ENCODE data around the gene AWAT2.

The AWAT2 gene, protein sequence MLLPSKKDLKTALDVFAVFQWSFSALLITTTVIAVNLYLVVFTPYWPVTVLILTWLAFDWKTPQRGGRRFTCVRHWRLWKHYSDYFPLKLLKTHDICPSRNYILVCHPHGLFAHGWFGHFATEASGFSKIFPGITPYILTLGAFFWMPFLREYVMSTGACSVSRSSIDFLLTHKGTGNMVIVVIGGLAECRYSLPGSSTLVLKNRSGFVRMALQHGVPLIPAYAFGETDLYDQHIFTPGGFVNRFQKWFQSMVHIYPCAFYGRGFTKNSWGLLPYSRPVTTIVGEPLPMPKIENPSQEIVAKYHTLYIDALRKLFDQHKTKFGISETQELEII

DNA sequence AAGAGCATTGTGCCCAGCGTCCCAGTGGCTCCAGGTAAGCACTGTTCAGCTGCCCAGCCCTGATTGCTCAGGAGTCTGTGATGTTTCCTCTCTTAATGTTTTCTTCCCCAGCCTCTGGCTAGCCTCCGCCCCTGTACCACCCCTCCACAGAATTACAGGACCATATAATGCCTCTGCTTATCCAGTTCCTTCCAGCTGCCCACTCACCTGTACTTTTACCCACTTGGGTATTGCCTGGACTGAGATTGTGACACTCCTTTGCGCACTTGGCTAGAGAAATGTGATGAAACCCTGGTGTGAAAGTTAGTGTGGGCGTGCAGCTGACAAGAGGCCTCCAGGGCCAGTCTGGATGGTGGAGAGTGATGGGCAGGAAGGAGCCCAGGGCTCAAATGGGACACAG, at the start of gene AWAT2:
Gene AWAT2 (minus strand): TSS at position 14 of the 400 bp plus-strand sequence. CDS start 6 bp downstream, at position 8.
- DNase-seq, result no peak

DNA sequence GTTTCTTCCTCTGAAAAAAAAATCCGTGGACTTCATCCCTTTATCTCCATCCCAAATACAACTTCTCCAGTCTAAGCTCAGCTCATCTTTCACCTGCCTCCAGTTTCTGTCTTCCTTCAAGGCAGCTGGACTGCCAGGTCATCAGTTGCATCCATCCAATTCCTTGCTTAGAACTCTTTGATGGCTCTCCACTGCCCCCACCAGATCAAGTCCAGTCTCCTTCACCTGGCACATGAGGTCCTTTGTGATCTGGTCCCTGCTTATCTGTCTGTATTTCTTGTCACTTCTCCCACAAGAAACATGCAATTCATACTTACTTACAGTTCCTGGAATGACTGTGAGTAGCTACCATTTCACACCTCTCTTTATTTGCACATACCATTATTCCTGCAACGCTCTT, 46.3 kb upstream of the AWAT2 start:
- no peak for DNase-seq

DNA sequence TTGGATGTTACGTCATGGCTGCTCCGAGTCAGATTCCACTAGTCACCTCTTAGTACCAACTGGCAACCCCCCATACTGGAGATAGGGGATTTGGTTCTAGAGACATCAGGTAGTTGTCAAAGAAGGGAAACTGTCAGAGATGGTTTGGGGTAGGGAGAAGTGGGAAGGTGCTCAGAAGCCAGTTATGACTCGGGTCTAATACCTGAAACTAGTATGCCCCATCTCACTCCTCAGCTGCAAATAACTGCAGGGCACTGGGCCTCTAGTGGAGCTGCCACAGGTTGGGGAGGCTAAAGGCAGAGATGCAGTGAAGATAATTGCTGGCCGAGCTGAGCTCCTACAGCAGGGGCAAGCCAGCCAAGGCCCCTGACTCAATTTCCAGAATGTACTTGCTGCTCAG, 42.5 kb upstream of the AWAT2 start:
- no peak for DNase-seq

DNA sequence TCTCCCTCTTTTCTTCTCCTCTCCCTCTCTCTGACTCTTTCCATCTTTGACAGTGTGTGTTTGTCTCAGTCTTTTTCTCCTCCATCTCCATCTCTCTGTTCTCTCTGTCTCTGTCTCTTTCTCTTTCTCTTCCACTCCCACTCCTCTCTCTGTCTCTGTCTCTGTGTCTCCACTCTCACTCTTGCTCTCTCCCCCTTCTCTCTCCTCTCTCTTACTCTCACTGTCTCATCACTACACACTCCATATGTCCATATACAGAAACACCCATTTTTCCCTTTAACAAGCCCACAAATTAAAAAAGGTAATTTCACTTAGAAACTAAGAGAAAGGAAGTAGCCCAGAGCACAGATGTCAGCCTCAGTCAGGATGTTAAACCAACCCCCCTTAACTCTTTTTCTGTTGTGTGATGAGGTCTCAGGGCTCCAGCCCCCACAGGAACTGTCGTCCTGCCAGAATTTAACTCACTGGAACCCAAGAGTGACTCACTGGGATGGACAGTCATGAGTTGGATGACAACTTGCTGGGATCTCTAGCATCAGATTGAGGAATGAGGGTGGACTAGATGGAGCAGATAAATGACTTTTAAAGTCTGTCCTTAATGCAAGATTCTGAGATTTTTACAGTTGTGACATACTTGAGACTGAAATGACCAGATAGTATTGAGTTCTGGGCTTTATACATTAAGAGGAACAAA, 40.0 kb upstream of the AWAT2 start:
- no peak for DNase-seq

DNA sequence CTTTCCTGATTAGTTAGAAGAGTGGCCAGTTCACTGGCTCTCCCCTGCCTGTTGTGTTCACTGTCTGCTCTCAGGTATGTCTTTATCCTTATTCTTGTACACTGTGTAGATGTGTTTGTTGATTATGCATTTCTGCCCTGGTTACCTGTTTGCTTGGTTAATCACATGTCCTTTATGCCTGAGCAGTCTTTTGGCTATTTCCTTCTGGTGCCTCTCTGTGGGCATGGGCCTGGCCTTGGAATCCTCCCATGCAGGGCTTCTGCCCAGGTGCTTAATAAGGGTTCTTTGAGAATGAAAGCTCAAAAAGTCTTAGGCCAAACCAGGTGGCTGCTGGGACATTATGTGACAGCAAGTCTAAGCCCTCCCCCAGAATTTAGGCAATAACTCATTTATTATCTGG, 39.0 kb upstream of the AWAT2 start:
- DNase-seq, result no peak

DNA sequence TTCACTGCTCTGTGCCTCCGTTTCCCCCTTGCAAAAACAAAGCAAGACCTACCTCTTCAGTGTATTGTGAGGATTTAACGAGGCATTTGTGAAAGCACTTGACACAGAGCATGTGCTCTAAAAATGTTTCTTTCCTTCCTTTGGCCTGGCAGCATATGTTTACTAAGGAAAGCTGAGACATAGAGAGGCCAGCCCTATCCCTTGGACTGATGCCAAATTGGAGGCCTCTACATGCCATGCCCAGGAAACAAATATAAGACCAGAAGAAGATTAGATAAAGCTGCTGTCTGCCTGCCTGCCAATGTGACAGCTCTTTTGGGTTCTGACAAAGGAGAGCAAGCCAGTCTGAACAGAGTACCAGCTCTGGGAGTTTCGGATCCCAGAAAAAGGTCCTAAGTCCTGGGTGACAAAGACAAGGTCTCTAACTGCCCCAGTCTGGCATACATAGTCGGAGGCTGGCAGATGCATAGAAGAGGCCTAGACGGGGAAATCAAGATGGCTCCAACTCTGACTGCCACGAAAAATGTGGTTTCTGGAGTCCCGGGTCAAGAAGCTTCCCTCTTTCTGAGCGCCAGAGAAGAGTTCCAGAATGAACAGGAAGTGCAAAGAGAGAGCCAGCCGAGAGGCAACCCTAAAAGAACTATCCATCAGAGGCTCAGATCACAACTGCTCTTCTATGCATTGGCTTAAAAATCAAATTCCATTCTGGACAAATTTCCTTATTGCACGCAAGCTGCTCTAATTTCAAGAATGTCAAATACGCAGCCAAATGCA, 38.3 kb upstream of the AWAT2 start:
- no peak for DNase-seq

DNA sequence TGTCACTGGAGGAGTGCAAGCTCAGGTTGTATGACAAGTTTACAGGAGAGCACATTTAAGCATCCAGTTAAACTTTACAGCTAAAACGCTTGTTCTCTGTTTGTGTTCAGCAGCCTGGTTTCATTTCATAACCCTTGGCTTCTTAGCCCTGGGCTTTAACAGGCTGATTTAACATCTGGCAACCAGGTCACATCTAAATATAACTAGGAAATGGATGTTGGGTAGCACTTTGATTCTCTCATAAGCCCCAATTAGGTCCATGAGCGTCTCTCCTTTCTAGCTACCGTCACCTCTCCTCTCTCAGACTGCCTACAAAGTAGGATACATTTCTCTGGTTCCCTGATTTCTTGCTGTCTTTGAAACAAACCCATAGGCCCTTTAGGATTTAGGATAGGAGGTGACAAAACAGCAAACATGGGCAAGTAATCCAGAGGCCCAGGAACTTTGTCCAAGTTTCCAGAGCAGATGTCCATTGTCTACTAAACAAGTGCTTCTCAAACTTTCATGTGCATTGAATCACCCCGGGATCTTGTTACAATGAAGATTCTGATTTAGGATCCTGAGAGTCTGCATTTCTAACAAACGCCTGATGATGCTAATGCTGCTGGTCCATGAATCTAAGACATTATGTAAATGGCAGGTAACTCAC, 35.0 kb upstream of the AWAT2 start:
- no peak for DNase-seq

DNA sequence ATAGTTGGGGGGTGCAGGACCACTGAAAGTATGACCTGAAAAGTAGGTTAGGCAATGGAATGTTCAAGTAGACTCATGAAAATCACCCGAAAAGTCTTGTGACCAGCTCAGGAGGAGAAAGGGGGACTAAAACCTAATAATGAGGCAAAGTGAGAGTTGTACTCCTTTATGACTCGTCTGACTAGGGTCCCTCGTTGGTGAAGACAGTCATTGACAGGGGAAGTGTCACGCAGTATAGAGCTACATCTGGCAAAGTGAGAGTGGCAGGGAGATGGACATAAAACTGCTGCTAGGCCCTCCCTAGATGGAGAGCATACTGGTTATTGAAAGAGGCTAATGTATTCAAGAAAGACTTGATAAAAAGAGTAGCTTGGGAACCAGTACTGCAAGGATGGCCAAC, 33.0 kb upstream of the AWAT2 start:
- DNase-seq, result no peak

DNA sequence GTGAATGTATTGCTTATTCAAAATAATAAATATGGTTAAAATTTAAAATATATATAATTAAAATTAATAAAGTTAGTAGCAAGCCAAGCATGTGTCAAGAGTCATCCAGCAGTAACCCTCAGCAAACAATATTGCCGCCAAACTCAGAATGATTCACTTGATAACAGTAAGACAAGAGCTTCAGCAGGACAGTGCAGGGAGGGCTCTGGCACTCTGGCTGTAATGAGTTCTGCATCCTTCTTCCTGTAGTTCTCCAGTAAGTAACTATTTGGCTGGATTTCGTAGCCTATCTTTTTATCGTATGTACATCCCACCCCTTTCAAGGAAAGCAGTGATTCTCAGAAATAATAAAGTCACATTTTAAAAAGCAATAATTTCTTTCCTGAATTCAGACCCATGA, 30.1 kb upstream of the AWAT2 start:
- no peak for DNase-seq

DNA sequence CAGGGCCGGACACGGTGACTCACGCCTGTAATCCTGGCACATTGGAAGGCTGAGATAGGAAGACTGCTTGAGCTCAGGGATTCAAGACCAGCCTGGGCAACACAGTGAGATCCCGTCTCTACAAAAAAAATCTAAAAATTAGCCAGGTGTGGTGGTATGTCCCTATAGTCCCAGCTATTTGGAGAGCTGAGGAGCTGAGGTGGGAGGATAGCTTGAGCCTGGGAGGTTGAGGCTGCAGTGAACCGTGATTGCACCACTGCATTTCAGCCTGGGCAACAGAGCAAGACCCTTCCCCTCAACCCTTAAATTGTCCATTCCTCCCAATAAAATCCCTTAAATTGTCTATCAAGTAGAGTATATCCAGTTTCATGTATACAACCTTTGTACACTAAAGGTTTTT, 29.6 kb upstream of the AWAT2 start:
- DNase-seq, result no peak

DNA sequence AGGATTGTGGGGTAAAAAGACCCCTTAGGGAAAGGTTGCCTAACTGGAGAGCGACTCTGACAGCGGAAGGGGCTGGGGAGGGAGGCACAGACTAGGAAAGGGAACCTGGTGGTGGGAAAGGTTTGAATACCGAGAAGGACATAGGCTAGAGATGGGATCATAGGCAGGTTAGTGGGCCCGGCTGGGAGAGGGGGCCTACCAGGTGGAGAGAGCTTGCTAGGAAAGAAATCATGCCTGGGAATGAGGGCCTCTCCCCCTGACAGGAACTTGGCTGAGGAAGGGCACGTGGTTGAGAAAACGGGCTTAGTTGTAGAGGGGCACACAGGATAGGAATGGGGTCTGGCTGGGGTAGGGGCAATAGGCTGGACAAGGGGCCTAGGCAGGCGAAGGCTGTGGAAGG, 16.9 kb upstream of the AWAT2 start:
- DNase-seq, result no peak

DNA sequence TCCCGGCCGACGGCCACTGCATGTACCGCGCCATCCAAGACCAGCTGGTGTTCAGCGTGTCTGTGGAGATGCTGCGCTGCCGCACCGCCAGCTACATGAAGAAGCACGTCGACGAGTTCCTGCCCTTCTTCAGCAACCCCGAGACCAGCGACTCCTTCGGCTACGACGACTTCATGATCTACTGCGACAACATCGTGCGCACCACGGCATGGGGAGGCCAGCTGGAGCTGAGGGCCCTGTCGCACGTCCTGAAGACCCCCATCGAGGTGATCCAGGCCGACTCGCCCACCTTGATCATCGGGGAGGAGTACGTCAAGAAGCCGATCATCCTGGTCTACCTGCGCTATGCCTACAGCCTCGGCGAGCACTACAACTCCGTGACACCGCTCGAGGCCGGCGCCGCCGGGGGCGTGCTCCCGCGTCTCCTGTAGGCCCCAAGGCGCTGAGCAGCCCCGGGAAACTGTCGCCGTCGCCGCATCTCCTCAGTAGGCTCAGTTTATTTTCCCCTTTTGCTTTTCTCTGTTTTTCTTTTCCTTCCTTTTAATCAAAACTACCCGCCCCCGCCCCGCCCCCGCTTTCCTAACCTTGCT, 13.3 kb upstream of the AWAT2 start:
- no peak for DNase-seq

DNA sequence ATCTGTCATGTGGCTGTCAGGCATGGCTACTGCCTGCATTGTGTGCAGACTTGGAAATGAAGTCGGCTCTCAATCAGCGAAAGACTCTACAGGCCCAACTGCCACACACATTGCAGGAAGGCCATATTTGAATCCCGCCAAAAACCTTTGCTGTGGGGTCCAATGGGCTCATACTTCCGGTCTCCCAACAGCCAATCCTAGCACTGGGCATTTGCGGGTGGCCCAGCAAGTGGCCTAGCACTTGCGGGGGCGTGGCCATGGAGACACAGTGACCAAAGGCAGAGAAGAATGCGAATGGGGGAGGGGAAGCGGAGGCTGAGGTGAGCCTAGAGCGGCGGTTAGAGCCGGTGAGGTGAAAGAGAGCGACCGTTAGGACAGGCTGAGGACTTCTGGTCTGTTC, 12.3 kb upstream of the AWAT2 start, which contains the start of gene OTUD6A:
Gene OTUD6A (plus strand): TSS at position 382 of the 400 bp plus-strand sequence. CDS start 68 bp downstream, outside the sequence.
- DNase-seq, result no peak

DNA sequence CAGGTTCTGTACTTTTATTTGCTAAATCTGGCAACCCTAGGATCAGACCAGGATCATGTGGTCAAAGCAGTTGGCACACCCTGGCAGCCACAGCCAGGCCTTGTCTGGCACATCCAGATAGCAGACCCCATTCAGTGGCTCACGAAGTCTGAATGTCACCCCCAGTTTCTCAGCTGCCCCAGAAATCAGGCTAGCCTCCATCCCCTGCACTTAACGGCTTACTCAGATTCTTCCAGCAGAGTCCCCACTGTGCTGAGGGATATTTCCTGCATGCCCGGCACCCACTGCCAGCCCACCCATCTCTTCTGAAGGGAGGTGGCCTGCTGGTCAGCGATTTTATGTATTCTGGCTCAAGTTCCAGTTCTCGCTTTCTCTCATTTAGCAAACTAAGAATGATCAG, 4.7 kb upstream of the AWAT2 start:
- DNase-seq, result no peak

DNA sequence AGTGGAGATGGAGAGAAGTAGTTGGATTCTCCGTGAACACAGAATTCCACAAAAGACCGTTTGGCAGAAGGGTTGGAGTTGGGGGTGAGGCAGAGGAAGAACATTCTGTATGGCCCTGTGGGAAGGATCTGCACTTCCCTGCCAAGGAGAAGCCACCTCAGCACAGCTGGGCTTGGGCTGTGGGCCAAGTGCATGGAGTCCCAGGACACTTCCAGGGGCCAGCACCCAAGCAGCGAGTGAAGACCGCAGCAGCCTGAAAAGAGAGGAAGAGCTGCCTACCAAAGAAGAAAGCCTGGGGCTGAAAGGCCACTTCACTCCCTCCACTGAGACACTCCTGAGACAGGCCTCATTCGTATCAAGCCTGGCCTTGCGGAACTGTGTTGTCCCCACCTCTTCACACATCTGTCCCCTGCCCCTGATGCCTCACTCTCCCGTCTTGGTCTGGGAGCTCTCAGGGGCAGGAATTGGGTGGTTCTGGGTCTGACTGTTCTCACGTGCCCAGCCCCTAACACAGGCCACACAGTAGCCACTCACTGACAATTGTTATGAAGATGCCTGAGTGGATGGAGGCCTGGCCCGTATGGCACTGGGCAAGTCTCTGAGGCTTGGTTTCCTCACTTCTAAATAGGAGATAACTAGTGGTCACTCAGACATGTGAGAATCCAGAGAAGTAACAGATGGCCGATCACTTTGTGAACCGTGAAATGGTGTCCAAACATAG, 3.3 kb upstream of the AWAT2 start:
- DNase-seq, result no peak

DNA sequence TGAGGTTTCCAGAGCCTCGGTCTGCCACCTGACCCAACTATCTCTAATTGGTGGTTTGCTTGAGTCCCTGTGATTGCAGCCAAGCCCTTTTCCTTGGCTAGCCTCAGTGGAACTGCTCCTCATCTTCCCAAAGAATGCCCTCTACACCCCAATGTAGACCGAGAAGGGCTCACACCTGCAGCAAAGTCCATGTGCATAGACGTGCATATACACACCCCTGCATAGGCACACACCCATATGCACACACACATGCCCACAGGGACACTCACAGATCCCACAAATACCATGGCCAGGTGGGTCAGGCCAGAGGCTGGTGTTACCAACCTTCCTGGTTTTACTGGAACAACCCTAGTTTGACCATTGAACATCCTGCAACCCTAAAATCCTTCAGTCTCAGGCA, 332 bp downstream of the AWAT2 start:
- no peak for DNase-seq

DNA sequence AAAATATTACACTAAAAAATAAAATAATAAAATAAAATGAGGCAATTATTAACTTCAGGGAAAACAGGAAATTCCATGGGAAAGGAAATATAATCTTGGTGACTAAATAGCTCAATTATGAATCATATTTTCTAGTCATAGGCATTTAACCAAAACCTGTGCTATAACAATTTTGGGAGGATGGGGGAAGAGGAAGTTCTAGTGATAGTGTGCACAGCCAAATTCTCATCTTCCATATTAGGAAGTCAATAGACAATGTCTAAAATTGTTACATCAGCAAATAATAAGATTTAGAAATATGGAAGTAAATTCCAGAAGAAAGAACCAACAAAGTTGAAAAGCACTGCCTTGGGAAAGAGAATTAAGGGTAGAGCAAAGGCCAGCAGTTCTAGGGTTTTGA, 2.8 kb downstream of the AWAT2 start:
- no peak for DNase-seq

DNA sequence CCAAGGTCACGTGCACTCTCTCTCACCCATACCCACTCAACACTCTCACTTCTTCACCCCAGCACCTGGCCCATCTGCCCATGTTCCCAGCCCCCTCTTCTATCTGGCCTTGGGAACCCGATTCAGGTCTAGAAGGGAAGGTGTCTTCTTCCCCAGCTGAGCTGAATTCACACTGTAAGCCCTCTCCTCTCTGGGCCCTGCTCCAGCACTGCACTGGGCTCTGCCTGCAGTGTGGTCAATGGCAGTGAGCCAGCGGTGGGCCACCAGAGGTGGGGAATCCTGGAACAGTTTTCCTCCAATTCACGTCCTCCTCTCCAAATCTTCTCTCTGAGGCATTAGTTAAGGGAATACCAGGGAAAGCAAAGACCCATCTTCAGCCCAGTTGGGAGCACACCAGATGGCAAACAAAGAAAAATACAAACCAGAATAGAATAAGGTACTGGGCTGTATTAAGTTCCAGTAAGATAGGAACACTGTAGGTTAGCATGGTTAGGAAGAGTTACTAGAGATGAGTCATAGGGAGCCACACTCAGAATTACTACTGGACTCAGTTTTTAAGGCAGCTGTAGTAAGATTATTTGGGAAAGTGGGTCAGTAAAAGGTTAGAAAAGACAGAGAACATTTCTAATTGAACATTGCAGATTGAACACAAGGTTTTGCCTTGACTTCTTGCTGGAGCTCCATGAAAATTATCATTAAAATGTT, 5.0 kb downstream of the AWAT2 start:
- DNase-seq, result no peak

DNA sequence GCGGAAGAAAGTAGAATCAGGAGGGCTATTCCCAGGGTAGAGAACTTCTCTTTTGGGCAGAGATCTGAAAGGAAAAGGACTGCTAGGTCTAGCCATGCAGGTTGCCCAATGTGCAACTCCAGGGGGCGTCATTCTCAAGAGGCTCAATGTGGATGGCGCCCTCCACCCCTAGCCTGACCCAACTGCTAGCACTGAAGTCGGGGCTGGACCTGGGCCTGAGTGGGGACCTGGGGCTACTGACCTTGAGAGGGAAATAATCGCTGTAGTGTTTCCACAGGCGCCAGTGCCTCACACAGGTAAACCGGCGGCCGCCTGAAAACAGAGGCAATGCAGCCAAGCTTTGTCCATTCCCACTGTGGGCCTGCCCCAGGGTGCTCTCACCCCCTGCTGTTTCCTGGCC, 6.1 kb downstream of the AWAT2 start:
- no peak for DNase-seq

DNA sequence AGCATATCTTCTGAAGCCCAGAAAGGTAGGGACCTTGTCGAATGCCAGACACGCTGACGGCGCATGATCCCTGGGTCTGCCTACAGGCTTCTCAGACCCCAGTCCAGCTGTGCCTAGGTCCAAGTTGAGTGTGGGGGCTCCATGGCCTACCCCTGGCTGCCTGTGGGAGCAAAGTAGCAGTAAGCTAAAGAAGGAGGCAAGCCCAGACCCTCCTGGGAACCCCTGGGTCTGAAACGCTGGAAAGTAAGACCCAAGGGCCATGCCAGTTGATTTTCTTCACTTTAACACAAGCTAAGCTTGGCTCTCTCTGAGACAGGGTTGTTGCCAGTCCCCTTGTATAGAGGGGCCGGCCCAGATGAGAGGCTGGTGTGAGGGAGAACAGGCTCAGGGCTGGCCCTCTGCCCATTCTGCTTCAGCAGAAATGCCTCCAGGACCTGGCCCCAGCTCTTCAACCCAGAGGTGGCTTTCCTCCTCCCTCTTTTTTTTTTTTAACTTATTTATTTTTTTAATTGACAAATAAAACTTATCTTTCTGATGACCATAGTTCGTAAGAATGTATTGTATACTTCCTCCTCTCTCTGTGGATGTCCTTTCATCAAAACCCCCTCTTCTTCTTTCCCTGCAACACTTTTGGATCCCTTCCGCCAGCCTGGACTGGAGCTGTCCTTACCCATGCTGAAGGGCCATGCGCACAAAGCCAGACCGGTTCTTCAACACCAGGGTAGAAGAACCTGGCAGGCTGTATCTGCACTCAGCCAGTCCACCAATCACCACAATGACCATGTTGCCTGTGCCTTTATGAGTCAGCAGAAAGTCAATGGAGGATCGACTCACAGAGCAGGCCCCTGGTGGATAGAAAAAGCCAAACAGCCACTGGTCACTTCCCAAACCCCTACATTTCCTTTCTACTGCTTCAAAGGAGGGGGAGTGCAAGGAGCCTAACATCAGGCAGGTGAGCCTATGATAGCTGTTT, 7.1 kb downstream of the AWAT2 start:
- no peak for DNase-seq

Data from SHP77 treated with DMSO at 0.1 percent for 48 hours (cell line).